ENCODE measurements around the gene SLC14A1.

Gene SLC14A1

DNA sequence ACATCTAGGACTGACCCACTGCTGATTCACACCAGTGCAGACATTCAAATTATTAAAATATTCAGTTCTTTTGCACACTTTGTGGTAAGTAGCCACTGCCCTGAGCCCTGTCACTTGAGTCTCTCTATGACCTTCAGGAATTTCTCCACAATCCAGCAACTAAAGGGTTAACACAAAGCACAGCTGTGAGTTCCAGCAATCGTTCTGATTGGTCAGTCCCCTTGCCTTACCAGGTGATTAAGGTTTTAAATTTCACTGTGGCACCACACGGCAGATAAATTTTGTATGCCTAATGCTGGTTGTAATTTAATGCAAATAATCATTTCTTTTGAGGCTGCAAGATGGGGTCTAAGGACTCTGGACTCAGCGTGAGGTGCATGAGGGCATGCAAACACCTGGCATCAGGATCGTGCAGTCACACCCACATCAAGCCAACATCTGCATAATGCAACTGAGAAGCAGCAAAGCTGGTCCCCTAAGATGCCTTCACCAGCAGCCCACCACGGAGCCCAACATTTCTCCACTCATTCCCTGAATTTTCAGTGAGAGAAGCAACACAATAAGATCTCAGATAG is 36.6 kb downstream of the SLC14A1 start:
- no peak for DNase-seq (ENCODE audit: low spot score)

DNA sequence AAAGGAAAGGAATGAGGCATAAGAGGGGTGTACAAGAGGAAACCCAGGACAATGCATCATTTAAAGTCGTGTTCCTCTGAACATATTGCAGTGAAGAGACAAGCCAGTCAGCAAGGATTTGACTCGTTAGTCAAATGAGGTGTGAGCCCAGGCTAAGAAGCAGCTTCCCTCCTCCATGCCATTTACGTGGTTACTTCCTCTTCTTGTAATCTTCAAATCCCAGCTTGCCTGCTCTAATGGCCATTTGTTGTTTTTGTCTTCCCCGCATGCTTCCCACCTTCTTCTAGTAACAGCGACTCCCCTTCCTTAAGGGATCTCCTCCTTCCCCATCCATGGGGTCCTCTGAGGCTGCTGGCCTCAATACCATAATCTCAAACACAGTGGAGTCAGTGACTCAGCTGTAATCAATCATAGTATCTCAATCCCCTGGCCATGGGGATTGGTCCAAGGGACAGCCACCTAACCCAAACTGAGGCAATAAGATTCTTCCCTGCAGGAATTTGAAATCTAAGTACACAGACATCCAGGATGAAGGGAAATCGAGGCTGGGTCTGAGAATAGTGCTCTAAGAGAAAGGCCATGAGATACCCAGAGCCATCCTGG is 37.6 kb downstream of the SLC14A1 start:
- no peak for DNase-seq (ENCODE audit: low spot score)

DNA sequence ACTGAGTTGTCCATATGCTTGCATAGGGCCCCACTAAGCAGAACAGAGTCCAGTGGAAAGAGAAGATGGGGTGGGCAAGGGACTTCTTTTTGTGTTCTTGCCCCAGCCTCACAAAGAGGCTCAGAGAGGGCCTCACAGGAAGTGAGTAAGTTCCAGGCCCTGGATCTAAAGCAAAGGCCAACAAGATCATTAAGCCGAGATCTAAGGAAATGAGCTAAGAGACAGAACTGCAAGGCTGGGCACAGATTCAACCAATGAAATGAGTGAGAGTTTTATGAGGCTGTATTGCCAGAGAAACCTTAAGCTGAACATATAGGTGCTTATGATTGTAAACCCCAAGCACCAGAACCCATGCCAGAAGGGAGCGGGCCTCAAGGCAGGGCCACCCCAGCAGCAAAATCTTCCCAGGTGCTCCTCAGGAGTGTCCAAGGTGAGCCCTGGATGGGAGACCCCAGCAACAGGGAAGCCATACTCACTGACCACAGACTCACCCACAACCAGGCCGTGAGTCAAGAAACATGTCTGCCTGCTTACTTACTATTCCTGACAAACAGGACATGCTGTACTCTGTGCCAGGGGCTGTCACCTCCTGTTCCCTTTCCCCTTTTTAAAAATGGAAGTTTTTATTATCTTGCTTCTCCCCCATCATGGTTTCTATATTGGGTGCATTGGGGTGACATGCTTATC is 40.2 kb downstream of the SLC14A1 start:
- DNase-seq (ENCODE audit: low spot score) = no peak

DNA sequence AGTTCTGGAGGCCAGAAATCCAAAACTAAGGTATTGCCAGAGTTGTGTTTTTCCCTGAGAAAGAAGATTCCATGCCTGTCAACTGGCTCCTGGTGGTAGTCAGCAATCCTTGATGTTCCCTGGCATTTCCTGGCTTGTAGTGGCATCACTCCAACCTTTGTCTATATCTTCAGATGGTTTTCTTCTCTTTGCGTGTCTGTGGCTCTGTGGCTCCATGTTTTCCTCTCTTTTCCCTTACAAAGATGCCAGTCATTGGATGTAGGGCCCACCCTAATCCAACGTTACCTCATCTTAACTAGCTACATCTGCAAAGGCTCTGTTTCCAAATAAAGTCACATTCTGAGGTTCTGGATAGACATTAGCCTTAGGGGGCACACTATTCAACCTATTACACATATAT is 41.8 kb downstream of the SLC14A1 start:
- DNase-seq (ENCODE audit: low spot score) = no peak

DNA sequence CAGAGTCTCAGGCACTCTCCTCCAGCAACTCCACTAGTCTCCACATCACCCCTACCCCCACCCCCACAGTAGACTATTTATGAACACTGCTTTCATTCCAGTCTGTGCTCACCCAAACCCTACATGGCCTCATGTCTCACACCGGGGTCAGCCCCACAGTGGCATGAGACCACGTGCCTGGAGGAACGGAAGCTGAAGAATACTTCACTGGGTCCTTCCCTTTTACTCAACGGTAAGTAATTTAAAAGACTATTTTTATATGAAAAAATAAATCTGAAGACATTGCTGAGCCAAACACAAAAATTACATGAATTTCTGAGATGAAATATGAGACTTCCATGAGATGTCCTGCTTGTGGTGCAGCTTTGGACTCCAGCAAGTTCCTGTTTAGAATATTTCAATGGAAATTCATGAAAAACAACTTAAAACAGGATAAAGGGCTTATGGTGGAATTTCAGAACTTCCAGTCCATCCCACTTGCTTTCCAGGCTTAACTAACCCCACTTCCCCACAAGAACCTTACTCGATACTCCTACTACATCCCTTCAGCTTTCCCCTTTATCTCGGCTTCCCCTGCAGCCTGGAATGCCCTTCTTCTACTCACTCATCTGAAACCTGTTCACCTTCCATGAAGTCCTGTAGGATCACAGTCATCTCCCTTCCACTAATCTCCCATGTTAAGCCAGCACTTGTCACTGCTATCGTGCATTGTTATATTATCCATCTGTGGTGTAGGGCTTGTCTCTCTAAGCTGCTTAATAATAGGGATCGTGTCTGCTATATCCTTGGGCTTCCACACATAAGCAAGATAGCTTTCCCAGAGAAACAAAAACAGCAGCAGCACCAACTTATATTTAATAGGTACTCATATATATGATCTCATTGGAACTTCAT is 47.9 kb downstream of the SLC14A1 start:
- no peak for DNase-seq (ENCODE audit: low spot score)

DNA sequence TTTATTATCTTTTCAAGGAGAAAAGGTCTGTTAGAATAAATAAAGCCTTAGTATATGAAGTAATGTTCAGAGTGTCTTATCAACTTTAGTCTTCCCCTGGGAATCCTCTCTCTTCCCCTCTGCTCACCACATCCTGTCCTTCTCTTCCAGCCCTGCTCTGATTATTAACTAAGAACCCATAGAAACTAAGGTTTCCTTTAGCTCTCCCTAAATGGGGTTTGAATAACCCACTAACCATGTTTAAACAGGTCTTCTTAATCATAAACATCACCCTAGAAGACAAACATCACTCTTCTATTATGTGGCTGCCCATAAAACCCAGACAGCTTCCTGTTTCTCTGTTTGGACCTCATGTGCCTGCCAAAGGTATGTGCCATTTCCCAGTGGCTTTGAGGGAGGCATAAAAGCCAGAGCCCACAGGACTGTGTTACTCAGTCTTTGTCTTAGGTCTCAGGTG is 50.1 kb downstream of the SLC14A1 start:
- peak; percentile 69 for DNase-seq (ENCODE audit: low spot score)

DNA sequence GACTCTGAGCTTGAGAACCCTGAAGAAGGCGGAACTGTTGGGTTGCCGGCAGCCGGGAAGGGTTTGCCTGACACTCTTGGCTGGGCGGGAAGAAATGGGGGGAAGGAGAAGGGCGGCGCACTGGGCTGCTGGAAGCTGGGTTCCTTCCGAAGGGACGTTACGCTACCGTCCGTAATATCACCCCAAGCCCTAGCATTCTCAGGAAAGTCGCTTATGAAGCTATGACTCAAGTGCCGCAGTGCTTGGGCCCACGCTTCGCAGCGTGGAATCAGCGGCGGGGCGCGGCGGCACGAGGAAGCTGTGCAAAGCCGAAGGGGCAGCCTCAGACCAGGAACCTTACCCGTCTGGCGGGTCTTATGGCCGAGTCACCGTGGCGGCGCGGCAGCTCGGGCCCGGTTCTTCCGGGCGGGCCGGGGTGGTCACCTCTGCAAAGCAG is 51.3 kb downstream of the SLC14A1 start:
- no peak for DNase-seq (ENCODE audit: low spot score)

DNA sequence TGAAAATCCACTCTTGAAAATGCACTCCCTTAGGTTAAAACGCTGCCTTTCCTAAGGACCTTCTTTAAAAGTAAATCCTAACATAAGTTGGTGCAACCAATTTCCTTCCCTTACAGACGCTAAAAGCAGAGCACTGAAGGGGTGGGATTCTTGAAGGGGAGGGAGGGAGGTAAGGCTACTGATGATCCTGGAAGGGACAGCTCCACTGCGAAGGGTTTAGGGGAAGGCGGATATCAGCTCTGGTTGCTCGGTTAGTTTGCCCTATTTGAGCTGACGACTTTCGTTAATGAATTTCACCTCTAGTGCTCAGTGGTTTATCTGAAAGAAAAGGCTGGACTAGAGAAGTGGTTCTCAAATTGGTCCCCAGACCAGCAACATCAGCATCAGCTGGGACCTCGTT is 51.8 kb downstream of the SLC14A1 start:
- DNase-seq (ENCODE audit: low spot score) = no peak

DNA sequence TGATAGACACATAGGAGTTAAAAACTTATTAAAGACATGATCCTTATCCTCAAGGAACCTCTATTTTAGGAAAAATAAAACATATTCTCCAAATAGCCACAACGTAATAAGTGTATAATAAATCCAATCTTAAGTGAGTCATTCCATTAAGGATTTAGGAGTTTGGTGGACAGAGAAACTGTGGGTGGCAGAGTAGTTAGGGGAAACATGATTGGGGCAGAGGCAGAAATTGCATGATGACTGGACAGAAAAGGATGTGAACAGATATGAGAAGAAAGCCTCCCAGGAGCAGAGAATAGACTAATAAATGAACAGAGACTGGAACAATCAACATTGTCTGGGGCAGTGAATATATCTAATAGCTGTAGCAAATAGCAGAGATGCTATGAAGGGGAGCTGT is 53.4 kb downstream of the SLC14A1 start:
- no peak for DNase-seq (ENCODE audit: low spot score)

DNA sequence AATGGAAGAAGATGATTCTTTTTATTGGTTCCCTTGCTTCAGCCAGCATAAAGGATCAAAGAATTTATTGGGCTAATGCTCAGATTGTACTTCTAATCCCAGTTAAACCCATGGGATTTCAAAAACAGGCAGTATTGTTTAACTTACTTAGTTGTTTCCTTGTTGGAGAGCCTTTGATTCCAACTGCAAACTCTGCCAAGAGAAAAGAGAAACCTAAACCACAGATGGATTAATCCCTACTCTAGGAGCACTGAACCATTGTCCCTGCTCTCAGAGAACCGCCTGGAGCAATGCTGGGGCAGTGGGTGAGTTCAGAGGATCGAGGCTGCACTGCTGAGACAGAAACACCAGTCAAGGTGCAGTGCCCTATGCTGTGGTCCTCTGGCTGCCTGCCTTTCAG is 56.6 kb downstream of the SLC14A1 start:
- no peak for DNase-seq (ENCODE audit: low spot score)

DNA sequence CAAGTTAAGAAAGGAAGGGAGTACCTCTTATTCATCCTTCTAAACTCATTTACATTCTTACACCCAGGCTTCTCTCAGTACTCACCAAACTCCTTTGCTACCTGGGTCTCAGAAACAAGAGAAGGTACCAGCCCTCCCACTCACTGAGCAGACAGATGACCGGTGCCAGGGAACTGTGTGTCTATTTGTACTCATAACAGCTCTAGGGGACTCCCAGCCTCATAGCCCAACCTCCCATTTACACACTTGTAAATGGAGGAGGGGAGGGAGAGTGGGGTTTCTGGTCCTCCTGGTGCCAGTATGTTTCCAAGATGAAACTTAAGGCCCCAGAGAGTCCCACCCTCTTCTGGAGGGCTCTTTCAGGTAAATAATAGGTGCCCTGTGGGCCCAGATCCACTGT is 58.7 kb downstream of the SLC14A1 start:
- DNase-seq (ENCODE audit: low spot score) = no peak

DNA sequence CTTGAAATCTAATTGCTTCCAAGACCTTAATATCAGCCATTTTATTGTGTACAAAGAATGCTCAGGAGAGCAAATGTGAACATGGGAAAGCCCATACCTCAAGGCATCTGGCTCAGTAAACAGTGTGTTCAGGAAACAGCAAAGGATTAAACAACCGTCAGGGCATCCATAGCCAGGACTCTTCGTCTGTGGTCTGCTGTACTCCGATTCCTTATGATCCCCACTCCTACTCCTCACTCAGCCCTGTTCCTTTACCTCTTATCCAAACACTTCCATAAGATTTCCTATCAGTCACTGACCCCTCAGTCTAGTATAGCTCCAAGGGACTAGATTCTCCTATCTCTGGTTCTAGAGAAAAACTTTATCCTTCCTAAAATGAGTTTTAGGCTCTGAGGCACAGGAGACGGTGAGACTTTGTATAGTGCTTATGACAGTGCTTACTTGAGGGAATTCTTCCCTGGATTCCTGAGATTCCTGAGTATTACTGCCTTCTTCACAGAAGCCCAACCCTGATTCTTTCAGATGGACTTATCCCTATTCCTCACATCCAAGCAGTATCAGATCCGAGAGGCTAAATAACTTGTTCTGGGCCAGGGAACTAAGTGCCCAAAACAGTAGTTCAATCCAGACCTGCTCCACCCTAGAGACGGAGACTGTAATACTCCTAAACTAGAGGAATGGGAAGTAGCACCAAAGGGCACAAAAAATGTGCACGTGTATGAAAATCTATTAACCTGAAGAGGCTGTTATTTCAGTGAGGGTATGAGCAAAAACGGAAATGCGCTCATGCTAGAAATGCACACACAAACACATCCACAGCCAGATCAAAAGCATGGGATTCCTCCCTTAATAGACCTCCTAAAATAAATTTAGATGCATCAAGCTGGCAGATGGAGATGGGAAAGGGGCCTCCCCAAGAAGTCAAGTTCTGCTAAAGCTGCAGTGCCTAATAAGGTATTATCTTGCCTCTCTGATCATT is 59.4 kb downstream of the SLC14A1 start:
- DNase-seq (ENCODE audit: low spot score) = no peak

DNA sequence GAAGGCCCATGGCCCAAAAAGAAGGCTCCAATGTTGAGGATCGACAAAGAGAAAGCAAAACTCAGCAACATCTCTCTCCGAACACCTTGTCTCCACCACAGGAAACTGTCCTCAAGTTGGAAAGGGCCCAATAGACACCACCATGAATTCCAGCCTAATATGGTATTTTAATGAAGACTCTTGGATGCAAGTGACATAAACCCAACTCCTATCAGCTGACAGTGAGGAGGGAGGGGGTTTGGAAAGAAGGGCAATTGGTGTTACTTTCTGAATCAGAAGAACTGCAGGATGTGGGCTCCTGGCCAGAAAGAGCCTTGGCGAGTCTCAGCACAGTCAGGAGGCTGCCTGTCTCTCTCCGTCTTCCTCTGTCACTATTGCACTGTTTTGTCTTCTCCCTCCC is 61.2 kb downstream of the SLC14A1 start:
- DNase-seq (ENCODE audit: low spot score) = no peak

DNA sequence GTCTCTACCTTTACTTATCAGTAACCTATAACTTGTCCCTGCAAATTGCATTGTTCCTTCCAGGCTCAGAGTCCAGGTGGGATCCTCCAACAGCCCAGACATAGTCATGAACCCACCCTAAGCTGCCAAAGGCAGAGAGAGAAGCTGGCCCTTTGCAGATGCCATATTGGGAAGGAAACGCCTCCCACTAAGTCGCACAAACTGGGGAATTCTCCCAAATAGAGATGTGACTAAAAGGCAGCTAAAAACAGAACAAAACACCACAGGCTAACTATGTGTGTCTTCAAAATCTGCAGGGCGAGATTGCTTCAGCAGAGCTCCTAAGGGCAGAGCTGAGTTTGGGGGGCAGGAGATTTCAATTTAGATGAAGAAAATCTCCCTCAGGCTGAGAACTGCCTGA is 63.0 kb downstream of the SLC14A1 start:
- no peak for DNase-seq (ENCODE audit: low spot score)

DNA sequence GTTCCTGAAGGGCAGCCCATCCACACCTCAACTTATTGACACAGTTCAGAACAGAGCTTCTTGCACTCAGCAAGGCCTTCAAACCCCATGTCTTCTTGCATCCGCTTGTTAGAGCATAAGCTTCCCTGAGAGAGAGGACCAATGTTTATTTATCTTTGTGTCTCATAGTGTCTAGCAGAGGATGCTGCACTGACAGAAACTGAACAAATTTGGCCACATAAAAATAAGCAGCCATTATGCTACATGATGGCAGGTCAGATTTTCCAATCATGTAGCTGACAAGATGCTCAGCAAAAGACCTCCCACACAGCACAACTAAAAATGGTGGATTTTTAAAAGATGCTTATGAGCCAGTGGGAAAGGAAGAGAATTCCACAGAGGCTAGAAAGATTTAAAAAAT is 63.4 kb downstream of the SLC14A1 start:
- no peak for DNase-seq (ENCODE audit: low spot score)

DNA sequence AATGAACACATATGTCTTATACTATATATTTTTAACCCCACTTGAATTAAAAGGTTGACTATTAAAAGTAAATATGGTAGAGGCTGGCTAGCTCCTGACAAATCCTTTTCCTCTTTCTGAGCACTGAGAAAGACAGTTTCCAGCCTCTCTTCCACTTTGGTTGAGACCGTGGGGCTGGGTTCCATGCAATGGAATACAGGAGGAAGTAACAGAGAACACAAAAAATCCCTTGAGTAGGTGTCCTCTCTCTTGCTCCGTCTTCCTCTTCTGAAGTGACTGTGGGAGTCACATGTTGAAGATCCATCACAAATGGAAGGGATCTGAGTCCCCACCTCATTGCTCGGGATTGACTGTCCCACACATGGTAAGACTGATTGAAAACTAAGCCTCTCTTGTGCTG is 64.9 kb downstream of the SLC14A1 start:
- DNase-seq (ENCODE audit: low spot score) = no peak

DNA sequence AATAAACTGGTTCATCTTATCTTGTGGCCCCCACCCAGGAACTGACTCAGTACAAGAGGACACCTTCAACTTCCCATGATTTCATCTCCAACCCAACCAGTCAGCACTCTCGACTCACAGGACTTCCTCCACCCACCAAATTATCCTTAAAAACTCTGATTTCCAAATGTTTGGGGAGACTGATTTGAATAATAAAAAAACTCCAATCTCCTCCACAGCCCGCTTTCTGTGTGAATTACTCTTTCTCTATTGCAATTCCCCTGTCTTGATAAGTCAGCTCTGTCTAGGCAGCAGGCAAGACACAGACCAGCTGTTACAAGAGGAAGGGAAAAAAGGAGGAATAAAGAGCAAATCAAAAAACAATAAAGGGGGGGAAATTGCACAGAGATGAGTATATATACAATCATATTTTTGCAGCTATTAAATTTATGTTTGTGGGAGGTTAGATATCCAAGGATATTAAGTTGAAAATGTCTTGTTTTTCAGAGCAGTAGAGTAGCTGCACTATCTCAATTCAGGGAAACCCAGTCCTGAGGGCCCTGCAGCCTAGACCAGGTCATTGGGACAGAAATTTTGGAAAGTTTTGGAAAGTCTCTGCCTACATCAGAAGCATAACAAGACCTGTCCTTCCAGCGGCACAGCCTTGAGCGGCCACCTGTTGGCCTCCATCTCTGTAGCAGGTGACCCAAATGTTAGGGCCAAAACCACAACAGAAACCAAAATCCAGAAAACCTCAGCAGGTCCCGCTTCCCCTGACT is 68.7 kb downstream of the SLC14A1 start:
- DNase-seq (ENCODE audit: low spot score) = no peak

DNA sequence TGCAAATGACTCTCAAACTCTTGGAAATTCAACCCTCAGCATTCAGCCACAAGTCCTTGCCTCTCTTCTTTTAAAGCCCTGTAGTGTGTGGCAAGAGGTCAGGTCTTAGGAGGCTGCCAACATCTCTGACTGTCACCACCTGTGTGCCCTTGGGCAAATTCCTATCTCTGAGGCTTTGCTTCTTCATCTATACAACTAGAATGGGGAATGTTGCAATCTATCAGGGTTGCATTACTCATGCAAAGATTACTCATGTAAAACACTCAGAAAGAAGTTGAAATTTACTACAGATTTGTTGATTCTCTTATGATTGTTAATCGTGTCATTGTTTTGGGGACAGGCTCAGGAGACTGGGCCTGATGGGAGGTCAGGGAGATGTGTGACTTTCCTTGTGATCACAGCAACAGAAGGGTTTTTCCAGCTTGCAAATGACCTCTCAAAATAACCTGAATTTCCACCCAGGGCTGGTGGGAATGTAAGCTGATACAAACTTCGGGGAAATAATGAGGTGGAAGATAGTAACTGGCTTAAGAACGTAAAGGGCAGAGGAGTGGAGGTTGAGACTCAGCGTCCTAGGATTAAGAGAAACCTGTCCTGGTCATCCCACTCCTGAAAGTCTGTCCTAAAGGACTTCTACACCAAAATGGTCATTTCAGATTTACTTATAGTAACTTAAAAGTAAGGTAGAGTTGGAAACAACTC is 69.4 kb downstream of the SLC14A1 start:
- peak; percentile 74 for DNase-seq (ENCODE audit: low spot score)

DNA sequence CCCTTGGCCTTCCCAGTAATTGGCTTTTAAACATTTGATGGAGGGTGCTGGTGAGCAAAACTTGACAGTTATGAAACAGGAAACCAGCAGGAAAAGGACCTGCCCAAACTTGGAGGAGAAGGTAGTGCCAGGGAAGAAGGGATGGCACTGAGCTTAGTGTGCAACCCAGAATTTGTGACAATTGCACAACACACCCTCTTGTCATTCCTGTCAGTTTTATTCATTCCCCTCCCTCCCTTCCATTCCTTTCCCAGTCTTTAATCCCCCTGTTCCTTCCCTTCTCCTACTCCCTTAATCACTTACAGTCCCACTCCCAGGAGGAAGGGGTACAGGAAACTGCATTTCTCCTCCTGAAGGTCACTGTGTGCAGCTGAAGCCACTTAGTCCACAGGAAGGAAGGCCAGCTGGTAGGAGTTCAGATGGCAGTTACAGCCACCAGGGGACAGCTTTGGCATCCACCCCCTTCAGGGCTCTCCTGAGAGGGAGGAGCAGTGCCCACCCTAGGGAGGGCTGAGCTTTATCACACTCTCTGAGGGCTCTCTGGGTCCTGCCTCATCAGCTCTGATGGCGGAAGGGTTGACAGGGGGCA is 77.5 kb downstream of the SLC14A1 start:
- DNase-seq (ENCODE audit: low spot score) = no peak
